NCI-H1694 treated with DMSO at 0.1 percent for 48 hours (cell line): ENCODE data around the gene PPP1R3E.

Source experiments
- DNase-seq: peaks from one replicate; lab custom pipeline; 2025; lab: John Stamatoyannopoulos, UW

PPP1R3E gene

GRCh38 chr14:23248601-23249000 lies 54.1 kb downstream of the PPP1R3E start:
- DNase-seq: no peak
